Osteoblast (primary cell): ENCODE measurements around the gene OR56A4. TPM values are rescaled to one million over a fixed set of nuclear protein-coding genes. Genes with fewer than 3 reads are reported as not detected.
A peak's percentile ranks its signal among the peaks of the same experiment; 100 is the strongest.

Experiments used
- DNase-seq: peaks from one replicate; pipeline ENCODE4 v3.0.0; 2011; ENCODE audit warnings: low spot score, mixed read lengths; ENCODE audit not compliant: insufficient read length; ENCODE audit errors: missing footprints
- H2AFZ ChIP-seq: 2 replicates; pipeline ENCODE4 v1.6.0; 2011; ENCODE audit warnings: mild to moderate bottlenecking, low read length
- H3K27ac ChIP-seq: 2 replicates; pipeline ENCODE4 v1.5.1; 2011; ENCODE audit warnings: mild to moderate bottlenecking, low read depth, low read length, moderate library complexity
- H3K27me3 ChIP-seq: 2 replicates; pipeline ENCODE4 v1.6.0; 2012; ENCODE audit warnings: mild to moderate bottlenecking, control low read depth, inconsistent platforms, low read length, moderate library complexity; ENCODE audit not compliant: insufficient read depth
- H3K36me3 ChIP-seq: 2 replicates; pipeline ENCODE4 v1.5.1; 2011; ENCODE audit warnings: mild to moderate bottlenecking, low read length, control low read depth, moderate library complexity; ENCODE audit not compliant: insufficient read depth
- H3K4me1 ChIP-seq: 2 replicates; pipeline ENCODE4 v1.5.1; 2011; ENCODE audit warnings: mild to moderate bottlenecking, low read length, control low read depth, moderate library complexity; ENCODE audit not compliant: insufficient read depth
- H3K4me2 ChIP-seq: 2 replicates; pipeline ENCODE4 v1.6.0; 2011; ENCODE audit warnings: mild to moderate bottlenecking, low read length; ENCODE audit not compliant: insufficient read depth
- H3K4me3 ChIP-seq: fragments of 200-600 bp; sonication (generic); 3 replicates; pipeline ENCODE4 v1.5.1; 2012; ENCODE audit warnings: mild to moderate bottlenecking, low read length, inconsistent platforms; ENCODE audit not compliant: insufficient read depth
- H3K79me2 ChIP-seq: 2 replicates; pipeline ENCODE4 v1.6.0; 2012; ENCODE audit warnings: mild to moderate bottlenecking, low read length, control low read depth, inconsistent platforms; ENCODE audit not compliant: insufficient read depth
- H3K9me3 ChIP-seq: 2 replicates; pipeline ENCODE4 v1.5.1; 2011; ENCODE audit warnings: low read depth, low read length, control low read depth
- H4K20me1 ChIP-seq: 2 replicates; pipeline ENCODE4 v1.6.0; 2012; ENCODE audit warnings: mild to moderate bottlenecking, low read length, control low read depth; ENCODE audit not compliant: insufficient read depth
- total RNA-seq: library from RNA; depleted of rRNA; stranded (reverse); fragments of >200 nt; gene quantifications from 2 replicates; pipeline ENCODE4 v1.2.3, GENCODE V29; 2012
- TF ChIP-seq, protein P1 (sequence below): IDR thresholded peaks from 2 replicates; pipeline ENCODE4 v1.5.1; 2011; ENCODE audit warnings: mild to moderate bottlenecking, low read depth, low read length, moderate library complexity; ENCODE audit errors: extremely low read depth

OR56A4 gene
- total RNA-seq, 1 donor, result not detected

DNA sequence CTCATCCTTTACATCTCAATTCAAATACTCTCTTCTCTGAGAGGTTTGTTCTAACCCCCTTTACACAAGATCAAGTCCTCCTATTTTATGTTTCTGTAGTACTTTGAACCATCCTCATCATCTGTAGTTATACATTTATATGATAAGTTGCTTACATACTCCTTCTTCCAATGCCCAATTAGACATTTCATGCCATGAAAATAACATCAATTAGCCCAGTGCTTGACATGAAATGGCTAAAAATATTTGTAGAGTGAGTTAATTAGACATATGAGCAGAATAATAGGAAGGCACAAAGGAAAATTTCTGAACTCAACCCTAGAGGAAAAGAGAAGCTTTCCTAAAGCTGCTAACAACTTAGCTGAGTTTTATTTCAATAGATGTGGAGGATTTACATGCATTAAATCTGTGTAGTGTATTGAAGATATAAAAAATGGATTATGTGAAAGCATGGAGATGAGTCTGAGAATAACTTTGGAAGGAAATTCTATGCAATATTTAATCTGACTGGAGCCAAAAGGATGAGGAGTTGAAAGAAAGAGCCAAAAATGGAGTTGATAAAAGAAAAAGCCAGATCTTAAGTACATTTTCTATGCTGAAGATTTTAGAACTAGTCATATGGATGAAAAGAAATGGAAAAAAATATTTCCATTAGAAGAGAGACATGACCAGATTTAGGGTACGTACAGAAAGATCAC lies 24.1 kb upstream of the OR56A4 start, which contains the start of gene OR56A1:
Gene OR56A1 (minus strand): TSS at position 51 of the 698 bp plus-strand sequence. CDS start 3,066 bp downstream, outside the sequence.
- H4K20me1 ChIP-seq, result no peaks in the 10 kb centered on the region
- H2AFZ ChIP-seq, result no peak within 1 kb of the TSS
- TF ChIP-seq, protein P1, sequence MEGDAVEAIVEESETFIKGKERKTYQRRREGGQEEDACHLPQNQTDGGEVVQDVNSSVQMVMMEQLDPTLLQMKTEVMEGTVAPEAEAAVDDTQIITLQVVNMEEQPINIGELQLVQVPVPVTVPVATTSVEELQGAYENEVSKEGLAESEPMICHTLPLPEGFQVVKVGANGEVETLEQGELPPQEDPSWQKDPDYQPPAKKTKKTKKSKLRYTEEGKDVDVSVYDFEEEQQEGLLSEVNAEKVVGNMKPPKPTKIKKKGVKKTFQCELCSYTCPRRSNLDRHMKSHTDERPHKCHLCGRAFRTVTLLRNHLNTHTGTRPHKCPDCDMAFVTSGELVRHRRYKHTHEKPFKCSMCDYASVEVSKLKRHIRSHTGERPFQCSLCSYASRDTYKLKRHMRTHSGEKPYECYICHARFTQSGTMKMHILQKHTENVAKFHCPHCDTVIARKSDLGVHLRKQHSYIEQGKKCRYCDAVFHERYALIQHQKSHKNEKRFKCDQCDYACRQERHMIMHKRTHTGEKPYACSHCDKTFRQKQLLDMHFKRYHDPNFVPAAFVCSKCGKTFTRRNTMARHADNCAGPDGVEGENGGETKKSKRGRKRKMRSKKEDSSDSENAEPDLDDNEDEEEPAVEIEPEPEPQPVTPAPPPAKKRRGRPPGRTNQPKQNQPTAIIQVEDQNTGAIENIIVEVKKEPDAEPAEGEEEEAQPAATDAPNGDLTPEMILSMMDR, result no peak
- no peaks in the 10 kb centered on the region for H3K4me1 ChIP-seq
- no peak within 1 kb of the TSS for H3K27ac ChIP-seq
- H3K4me3 ChIP-seq, result no peak within 1 kb of the TSS
- H3K79me2 ChIP-seq, result no peaks in the 10 kb centered on the region
- no peak for DNase-seq
- no peak within 1 kb of the TSS for H3K4me2 ChIP-seq
- no peaks in the 10 kb centered on the region for H3K9me3 ChIP-seq
- H3K27me3 ChIP-seq, result no peaks in the 10 kb centered on the region
- H3K36me3 ChIP-seq, result no peaks in the 10 kb centered on the region

DNA sequence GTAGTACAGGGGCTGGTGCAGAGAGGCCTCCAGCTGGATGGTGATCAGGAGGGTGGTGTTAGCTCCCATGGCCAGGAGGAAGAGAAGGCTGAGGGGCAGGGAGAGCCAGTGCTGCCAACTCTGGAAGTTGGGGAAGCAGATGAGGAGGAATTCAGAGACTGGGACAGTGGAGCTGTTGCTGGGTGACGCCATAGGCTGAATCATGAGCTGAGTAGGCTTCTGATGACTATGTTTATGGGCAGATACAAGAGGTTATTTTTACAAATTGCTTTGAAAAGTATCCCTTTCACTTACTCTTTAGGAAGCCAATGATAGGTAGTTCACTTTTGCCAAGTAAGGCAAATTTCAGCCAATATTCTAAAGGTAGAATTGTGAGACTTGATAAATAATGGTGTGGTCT lies 20.8 kb upstream of the OR56A4 start:
- no peaks in the 10 kb centered on the region for H3K79me2 ChIP-seq
- no peak overlapping the region for H2AFZ ChIP-seq
- no peaks in the 10 kb centered on the region for H3K36me3 ChIP-seq
- H4K20me1 ChIP-seq, result no peaks in the 10 kb centered on the region
- TF ChIP-seq, protein P1, result no peak
- H3K4me1 ChIP-seq, result no peaks in the 10 kb centered on the region
- DNase-seq, result no peak
- H3K9me3 ChIP-seq, result no peaks in the 10 kb centered on the region
- no peak overlapping the region for H3K27ac ChIP-seq
- no peaks in the 10 kb centered on the region for H3K27me3 ChIP-seq
- no peak overlapping the region for H3K4me3 ChIP-seq
- H3K4me2 ChIP-seq, result no peak overlapping the region

DNA sequence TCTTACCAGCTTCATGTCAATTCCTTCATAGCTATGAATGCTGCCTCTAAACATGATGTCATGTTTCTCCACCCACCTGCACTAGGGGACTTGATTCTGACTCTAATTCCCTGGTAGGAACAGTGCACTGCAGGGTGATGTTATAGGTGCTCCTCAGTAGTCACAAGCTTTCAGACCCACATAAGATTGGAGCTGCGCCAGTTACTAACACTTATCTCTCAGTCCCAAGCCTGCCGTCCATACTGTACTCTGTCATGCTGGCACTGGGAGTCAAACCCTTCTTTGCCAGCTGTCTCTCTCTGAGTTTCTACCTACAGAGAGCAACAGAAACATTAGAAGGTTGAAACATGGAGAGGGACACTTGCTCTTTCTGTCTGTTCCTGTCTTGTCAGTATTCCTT lies 18.3 kb upstream of the OR56A4 start:
- no peaks in the 10 kb centered on the region for H3K27me3 ChIP-seq
- no peaks in the 10 kb centered on the region for H3K36me3 ChIP-seq
- no peak overlapping the region for H3K4me3 ChIP-seq
- no peak overlapping the region for H3K4me2 ChIP-seq
- H3K4me1 ChIP-seq, result no peaks in the 10 kb centered on the region
- H2AFZ ChIP-seq, result no peak overlapping the region
- H3K9me3 ChIP-seq, result no peaks in the 10 kb centered on the region
- no peak overlapping the region for H3K27ac ChIP-seq
- no peaks in the 10 kb centered on the region for H4K20me1 ChIP-seq
- no peaks in the 10 kb centered on the region for H3K79me2 ChIP-seq
- no peak for DNase-seq
- TF ChIP-seq, protein P1, result no peak

- no peak overlapping the region for H3K4me3 ChIP-seq
- H3K36me3 ChIP-seq, result no peaks in the 10 kb centered on the region
- H3K4me1 ChIP-seq, result no peaks in the 10 kb centered on the region
- TF ChIP-seq, protein P1, result peak; percentile 51
- no peaks in the 10 kb centered on the region for H3K79me2 ChIP-seq
- no peaks in the 10 kb centered on the region for H3K9me3 ChIP-seq
- H3K4me2 ChIP-seq, result no peak overlapping the region
- no peaks in the 10 kb centered on the region for H4K20me1 ChIP-seq
- no peak for DNase-seq
- no peak overlapping the region for H3K27ac ChIP-seq
- no peaks in the 10 kb centered on the region for H3K27me3 ChIP-seq
- no peak overlapping the region for H2AFZ ChIP-seq
These were observed 16.2 kb upstream of the OR56A4 start for GRCh38 chr11:6022956-6023355.
